GM23338 (cell line): Measurements from ENCODE around the gene SMURF1. TPM values are rescaled to one million over a fixed set of nuclear protein-coding genes. Genes with fewer than 3 reads are reported as not detected.

ENCODE experiments used
- ATAC-seq: fragments of 200-7000 bp; cut with Tn5 transposase; 3 replicates; pipeline ENCODE4 v1.9.1; 2020
- DNase-seq: peaks from one replicate; pipeline ENCODE4 v3.0.0-alpha.2; 2015; ENCODE audit warnings: low spot score
- H2AFZ ChIP-seq: fragments of 200-600 bp; sonication (generic); 2 replicates; pipeline ENCODE4 v1.8.0; 2016; ENCODE audit warnings: antibody characterized with exemption, mild to moderate bottlenecking, moderate library complexity
- H3F3A ChIP-seq: fragments of 200-600 bp; sonication (generic); replicated peaks from 2 replicates; pipeline ENCODE4 v1.8.0; 2017; ENCODE audit warnings: antibody characterized with exemption, mixed run types, low read depth
- H3K27ac ChIP-seq: fragments of 200-600 bp; sonication (generic); 2 replicates; pipeline ENCODE4 v1.6.1; 2016; ENCODE audit warnings: low read depth
- H3K27me3 ChIP-seq: fragments of 200-600 bp; sonication (generic); 2 replicates; pipeline ENCODE4 v1.8.0; 2016; ENCODE audit warnings: mild to moderate bottlenecking, mixed run types, moderate library complexity; ENCODE audit not compliant: insufficient read depth
- H3K36me3 ChIP-seq: fragments of 200-600 bp; sonication (generic); 2 replicates; pipeline ENCODE4 v1.8.0; 2016; ENCODE audit warnings: mild to moderate bottlenecking; ENCODE audit not compliant: insufficient read depth
- H3K4me1 ChIP-seq: fragments of 200-600 bp; sonication (generic); 2 replicates; pipeline ENCODE4 v1.8.0; 2016; ENCODE audit warnings: mild to moderate bottlenecking, moderate library complexity; ENCODE audit not compliant: insufficient read depth
- H3K4me2 ChIP-seq: fragments of 200-600 bp; sonication (generic); 2 replicates; pipeline ENCODE4 v1.7.1; 2017; ENCODE audit warnings: mixed run types
- H3K4me3 ChIP-seq: fragments of 200-600 bp; sonication (generic); 2 replicates; pipeline ENCODE4 v1.6.1; 2016; ENCODE audit warnings: mixed run types
- H3K79me2 ChIP-seq: fragments of 200-600 bp; sonication (generic); replicated peaks from 2 replicates; pipeline ENCODE4 v1.8.0; 2017; ENCODE audit warnings: mild to moderate bottlenecking; ENCODE audit not compliant: insufficient read depth
- H3K9me2 ChIP-seq: fragments of 200-600 bp; sonication (generic); 2 replicates; pipeline ENCODE4 v1.8.0; 2017; ENCODE audit not compliant: insufficient read depth
- H4K20me1 ChIP-seq: fragments of 200-600 bp; sonication (generic); replicated peaks from 2 replicates; pipeline ENCODE4 v1.8.0; 2017; ENCODE audit warnings: mild to moderate bottlenecking; ENCODE audit not compliant: insufficient read depth
- H3K27ac Mint-ChIP-seq: 2 replicates; pipeline ENCODE4 v1.8.0; 2020; ENCODE audit warnings: inconsistent platforms, mild to moderate bottlenecking, moderate library complexity, mixed read lengths
- H3K27me3 Mint-ChIP-seq: 3 replicates; pipeline ENCODE4 v1.8.0; 2022; ENCODE audit warnings: low read depth, mild to moderate bottlenecking, moderate library complexity, mixed read lengths, inconsistent platforms; ENCODE audit not compliant: insufficient read depth, poor library complexity
- H3K36me3 Mint-ChIP-seq: 3 replicates; pipeline ENCODE4 v1.8.0; 2021; ENCODE audit warnings: low read depth, mild to moderate bottlenecking, inconsistent platforms, moderate library complexity, mixed read lengths
- H3K4me1 Mint-ChIP-seq: 3 replicates; pipeline ENCODE4 v1.8.0; 2020; ENCODE audit warnings: mild to moderate bottlenecking, inconsistent platforms, mixed read lengths
- H3K4me3 Mint-ChIP-seq: 3 replicates; pipeline ENCODE4 v1.8.0; 2021; ENCODE audit warnings: moderate library complexity, mild to moderate bottlenecking, inconsistent platforms, mixed read lengths
- H3K9me3 Mint-ChIP-seq: 3 replicates; pipeline ENCODE4 v1.8.0; 2020; ENCODE audit warnings: moderate library complexity, mild to moderate bottlenecking, inconsistent platforms, mixed read lengths
- CREB1 ChIP-seq: fragments of 250-450 bp; sonication (Bioruptor Pico); IDR thresholded peaks from 2 replicates; pipeline ENCODE4 v1.5.0; 2020; ENCODE audit warnings: low read depth, mild to moderate bottlenecking, moderate library complexity
- EZH2phosphoT487 ChIP-seq: fragments of 200-600 bp; sonication (generic); IDR thresholded peaks from one replicate; pipeline ENCODE4 v1.8.1; 2018; ENCODE audit warnings: antibody characterized with exemption; ENCODE audit not compliant: unreplicated experiment
- JUNB ChIP-seq: IDR thresholded peaks from one replicate; pipeline ENCODE4 v1.6.1; 2016; ENCODE audit warnings: antibody characterized with exemption; ENCODE audit not compliant: unreplicated experiment
- NANOG ChIP-seq: IDR thresholded peaks from 2 replicates; pipeline ENCODE4 v1.6.1; 2016; ENCODE audit warnings: antibody characterized with exemption, borderline replicate concordance
- STAT1 ChIP-seq: IDR thresholded peaks from one replicate; pipeline ENCODE4 v1.6.1; 2016; ENCODE audit warnings: antibody characterized with exemption; ENCODE audit not compliant: unreplicated experiment
- ZNF114 ChIP-seq: fragments of 250-450 bp; sonication (Bioruptor Pico); IDR thresholded peaks from 2 replicates; pipeline ENCODE4 v1.5.0; 2020; ENCODE audit warnings: mild to moderate bottlenecking, moderate library complexity
- polyA plus RNA-seq: library from polyadenylated mRNA; unstranded; fragments of >200 nt; fragmentation: Nextera tagmentation; extraction: Ambion mirVana; gene quantifications from 2 replicates; pipeline ENCODE4 v1.2.1, GENCODE V29; 2016
- total RNA-seq: library from RNA; depleted of rRNA; stranded (reverse); fragments of >200 nt; shearing (Covaris generic); gene quantifications from 2 replicates; pipeline ENCODE4 v1.2.3, GENCODE V29; 2014
- TF ChIP-seq, protein P1 (sequence below): fragments of 250-450 bp; sonication (Bioruptor Pico); IDR thresholded peaks from 2 replicates; pipeline ENCODE4 v1.5.0; 2020; ENCODE audit warnings: mild to moderate bottlenecking, moderate library complexity
- TF ChIP-seq, protein P2 (sequence below): IDR thresholded peaks from 2 replicates; pipeline ENCODE4 v1.6.1; 2016; ENCODE audit warnings: antibody characterized with exemption
- TF ChIP-seq, protein P3 (sequence below), 2 experiments: fragments of 200-600 bp in 1 of 2; sonication (generic) in 1 of 2; conservative IDR thresholded peaks; 2 replicates each; pipeline versions ENCODE4 v1.5.1 to v1.6.1; 2016 to 2017; ENCODE audit warnings: antibody characterized with exemption in 2 of 2, low read depth in 2 of 2, mild to moderate bottlenecking in 2 of 2, moderate library complexity in 1 of 2

Gene SMURF1
- total and polyA plus RNA-seq, 2 experiments from 2014 or later, result 5.8 to 23.9 TPM

DNA sequence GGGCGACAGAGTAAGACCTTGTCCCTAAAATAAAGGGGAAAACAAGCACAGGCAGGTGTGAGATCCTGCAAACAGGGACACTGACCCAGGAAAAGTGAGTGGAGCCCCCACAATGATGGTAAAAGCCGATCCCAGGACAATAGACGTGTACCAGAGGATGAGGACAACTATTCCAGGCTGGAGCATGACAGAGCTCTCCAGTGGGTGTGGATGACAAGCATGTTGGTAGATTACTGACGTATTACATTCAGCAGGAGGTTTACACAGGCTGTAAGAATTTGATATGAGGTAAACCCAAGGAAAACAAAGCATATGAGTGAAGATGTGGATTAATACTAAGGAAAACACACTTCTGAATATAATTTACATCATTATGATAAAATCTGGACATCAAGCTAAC, 27.8 kb upstream of the SMURF1 start:
- no peaks in the 10 kb centered on the region for H3K36me3 ChIP-seq
- no peak overlapping the region for H3K27ac Mint-ChIP-seq
- no peaks in the 10 kb centered on the region for H3K79me2 ChIP-seq
- H4K20me1 ChIP-seq, result no peaks in the 10 kb centered on the region
- peaks cover 5% of the 10 kb centered on the region for H3K27me3 Mint-ChIP-seq
- H2AFZ ChIP-seq, result no peak overlapping the region
- H3K36me3 Mint-ChIP-seq, result no peaks in the 10 kb centered on the region
- H3K4me3 Mint-ChIP-seq, result no peak overlapping the region
- peaks cover 11% of the 10 kb centered on the region for H3K9me3 Mint-ChIP-seq
- no peak overlapping the region for H3K27ac ChIP-seq
- no peaks in the 10 kb centered on the region for H3K9me2 ChIP-seq
- H3F3A ChIP-seq, result no peaks in the 10 kb centered on the region
- ATAC-seq (no peak), DNase-seq (no peak)
- TF ChIP-seq NANOG (no peak), JUNB (no peak), ZNF114 (CRISPR knock-in tag) (no peak), STAT1 (no peak)
- TF ChIP-seq, protein P1, sequence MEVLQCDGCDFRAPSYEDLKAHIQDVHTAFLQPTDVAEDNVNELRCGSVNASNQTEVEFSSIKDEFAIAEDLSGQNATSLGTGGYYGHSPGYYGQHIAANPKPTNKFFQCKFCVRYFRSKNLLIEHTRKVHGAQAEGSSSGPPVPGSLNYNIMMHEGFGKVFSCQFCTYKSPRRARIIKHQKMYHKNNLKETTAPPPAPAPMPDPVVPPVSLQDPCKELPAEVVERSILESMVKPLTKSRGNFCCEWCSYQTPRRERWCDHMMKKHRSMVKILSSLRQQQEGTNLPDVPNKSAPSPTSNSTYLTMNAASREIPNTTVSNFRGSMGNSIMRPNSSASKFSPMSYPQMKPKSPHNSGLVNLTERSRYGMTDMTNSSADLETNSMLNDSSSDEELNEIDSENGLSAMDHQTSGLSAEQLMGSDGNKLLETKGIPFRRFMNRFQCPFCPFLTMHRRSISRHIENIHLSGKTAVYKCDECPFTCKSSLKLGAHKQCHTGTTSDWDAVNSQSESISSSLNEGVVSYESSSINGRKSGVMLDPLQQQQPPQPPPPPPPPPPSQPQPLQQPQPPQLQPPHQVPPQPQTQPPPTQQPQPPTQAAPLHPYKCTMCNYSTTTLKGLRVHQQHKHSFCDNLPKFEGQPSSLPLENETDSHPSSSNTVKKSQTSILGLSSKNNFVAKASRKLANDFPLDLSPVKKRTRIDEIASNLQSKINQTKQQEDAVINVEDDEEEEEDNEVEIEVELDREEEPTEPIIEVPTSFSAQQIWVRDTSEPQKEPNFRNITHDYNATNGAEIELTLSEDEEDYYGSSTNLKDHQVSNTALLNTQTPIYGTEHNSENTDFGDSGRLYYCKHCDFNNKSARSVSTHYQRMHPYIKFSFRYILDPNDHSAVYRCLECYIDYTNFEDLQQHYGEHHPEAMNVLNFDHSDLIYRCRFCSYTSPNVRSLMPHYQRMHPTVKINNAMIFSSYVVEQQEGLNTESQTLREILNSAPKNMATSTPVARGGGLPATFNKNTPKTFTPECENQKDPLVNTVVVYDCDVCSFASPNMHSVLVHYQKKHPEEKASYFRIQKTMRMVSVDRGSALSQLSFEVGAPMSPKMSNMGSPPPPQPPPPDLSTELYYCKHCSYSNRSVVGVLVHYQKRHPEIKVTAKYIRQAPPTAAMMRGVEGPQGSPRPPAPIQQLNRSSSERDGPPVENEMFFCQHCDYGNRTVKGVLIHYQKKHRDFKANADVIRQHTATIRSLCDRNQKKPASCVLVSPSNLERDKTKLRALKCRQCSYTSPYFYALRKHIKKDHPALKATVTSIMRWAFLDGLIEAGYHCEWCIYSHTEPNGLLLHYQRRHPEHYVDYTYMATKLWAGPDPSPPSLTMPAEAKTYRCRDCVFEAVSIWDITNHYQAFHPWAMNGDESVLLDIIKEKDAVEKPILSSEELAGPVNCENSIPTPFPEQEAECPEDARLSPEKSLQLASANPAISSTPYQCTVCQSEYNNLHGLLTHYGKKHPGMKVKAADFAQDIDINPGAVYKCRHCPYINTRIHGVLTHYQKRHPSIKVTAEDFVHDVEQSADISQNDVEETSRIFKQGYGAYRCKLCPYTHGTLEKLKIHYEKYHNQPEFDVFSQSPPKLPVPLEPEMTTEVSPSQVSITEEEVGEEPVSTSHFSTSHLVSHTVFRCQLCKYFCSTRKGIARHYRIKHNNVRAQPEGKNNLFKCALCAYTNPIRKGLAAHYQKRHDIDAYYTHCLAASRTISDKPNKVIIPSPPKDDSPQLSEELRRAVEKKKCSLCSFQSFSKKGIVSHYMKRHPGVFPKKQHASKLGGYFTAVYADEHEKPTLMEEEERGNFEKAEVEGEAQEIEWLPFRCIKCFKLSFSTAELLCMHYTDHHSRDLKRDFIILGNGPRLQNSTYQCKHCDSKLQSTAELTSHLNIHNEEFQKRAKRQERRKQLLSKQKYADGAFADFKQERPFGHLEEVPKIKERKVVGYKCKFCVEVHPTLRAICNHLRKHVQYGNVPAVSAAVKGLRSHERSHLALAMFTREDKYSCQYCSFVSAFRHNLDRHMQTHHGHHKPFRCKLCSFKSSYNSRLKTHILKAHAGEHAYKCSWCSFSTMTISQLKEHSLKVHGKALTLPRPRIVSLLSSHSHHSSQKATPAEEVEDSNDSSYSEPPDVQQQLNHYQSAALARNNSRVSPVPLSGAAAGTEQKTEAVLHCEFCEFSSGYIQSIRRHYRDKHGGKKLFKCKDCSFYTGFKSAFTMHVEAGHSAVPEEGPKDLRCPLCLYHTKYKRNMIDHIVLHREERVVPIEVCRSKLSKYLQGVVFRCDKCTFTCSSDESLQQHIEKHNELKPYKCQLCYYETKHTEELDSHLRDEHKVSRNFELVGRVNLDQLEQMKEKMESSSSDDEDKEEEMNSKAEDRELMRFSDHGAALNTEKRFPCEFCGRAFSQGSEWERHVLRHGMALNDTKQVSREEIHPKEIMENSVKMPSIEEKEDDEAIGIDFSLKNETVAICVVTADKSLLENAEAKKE (CRISPR knock-in tag), result no peak
- TF ChIP-seq, protein P2, sequence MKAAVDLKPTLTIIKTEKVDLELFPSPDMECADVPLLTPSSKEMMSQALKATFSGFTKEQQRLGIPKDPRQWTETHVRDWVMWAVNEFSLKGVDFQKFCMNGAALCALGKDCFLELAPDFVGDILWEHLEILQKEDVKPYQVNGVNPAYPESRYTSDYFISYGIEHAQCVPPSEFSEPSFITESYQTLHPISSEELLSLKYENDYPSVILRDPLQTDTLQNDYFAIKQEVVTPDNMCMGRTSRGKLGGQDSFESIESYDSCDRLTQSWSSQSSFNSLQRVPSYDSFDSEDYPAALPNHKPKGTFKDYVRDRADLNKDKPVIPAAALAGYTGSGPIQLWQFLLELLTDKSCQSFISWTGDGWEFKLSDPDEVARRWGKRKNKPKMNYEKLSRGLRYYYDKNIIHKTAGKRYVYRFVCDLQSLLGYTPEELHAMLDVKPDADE, result no peak
- no peak overlapping the region for H3K4me2 ChIP-seq
- no peak overlapping the region for H3K4me3 ChIP-seq
- H3K27me3 ChIP-seq, result no peaks in the 10 kb centered on the region
- no peaks in the 10 kb centered on the region for H3K4me1 Mint-ChIP-seq
- no peaks in the 10 kb centered on the region for H3K4me1 ChIP-seq

DNA sequence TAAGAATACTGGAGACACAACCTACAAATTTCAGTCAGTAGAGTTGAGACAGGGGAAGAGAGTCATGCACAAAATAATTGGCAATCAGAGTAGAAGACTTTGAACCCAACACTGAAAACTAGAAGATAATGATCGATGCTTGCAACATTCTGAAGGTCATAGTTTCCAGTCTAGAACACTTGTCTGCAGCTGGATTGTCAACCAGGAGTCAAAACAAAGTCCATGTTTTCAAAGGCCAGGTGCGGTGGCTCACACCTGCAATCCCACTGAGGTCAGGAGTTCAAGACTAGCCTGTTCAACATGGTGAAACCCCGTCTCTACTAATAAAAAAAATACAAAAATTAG, 26.8 kb upstream of the SMURF1 start:
- Mint-ChIP-seq H3K4me1 (no peaks in the 10 kb centered on the region), H3K36me3 (no peaks in the 10 kb centered on the region), H3K4me3 (no peak overlapping the region), H3K27me3 (peaks cover 5% of the 10 kb centered on the region), H3K9me3 (peaks cover 11% of the 10 kb centered on the region), H3K27ac (no peak overlapping the region)
- Histone ChIP-seq H3K4me1 (no peaks in the 10 kb centered on the region), H3F3A (no peaks in the 10 kb centered on the region), H4K20me1 (no peaks in the 10 kb centered on the region), H3K9me2 (no peaks in the 10 kb centered on the region), H3K27me3 (no peaks in the 10 kb centered on the region), H2AFZ (no peak overlapping the region), H3K4me2 (no peak overlapping the region), H3K27ac (no peak overlapping the region), H3K36me3 (no peaks in the 10 kb centered on the region), H3K4me3 (no peak overlapping the region), H3K79me2 (no peaks in the 10 kb centered on the region)
- ATAC-seq (no peak), DNase-seq (no peak)
- TF ChIP-seq, protein P3, sequence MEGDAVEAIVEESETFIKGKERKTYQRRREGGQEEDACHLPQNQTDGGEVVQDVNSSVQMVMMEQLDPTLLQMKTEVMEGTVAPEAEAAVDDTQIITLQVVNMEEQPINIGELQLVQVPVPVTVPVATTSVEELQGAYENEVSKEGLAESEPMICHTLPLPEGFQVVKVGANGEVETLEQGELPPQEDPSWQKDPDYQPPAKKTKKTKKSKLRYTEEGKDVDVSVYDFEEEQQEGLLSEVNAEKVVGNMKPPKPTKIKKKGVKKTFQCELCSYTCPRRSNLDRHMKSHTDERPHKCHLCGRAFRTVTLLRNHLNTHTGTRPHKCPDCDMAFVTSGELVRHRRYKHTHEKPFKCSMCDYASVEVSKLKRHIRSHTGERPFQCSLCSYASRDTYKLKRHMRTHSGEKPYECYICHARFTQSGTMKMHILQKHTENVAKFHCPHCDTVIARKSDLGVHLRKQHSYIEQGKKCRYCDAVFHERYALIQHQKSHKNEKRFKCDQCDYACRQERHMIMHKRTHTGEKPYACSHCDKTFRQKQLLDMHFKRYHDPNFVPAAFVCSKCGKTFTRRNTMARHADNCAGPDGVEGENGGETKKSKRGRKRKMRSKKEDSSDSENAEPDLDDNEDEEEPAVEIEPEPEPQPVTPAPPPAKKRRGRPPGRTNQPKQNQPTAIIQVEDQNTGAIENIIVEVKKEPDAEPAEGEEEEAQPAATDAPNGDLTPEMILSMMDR (conservative IDR thresholded peaks at IDR 0.05; ENCODE audit: low read depth in 2 of 2), result no peak
- TF ChIP-seq EZH2phosphoT487, result no peak
- no peak for TF ChIP-seq CREB1 (CRISPR knock-in tag)
